Cardiac septum (tissue), 1 donor: Measurements from ENCODE around the gene SMARCA1. TPM values are rescaled to one million over a fixed set of nuclear protein-coding genes. Genes with fewer than 3 reads are reported as not detected.

Source experiments
- DNase-seq: peaks from one replicate; pipeline ENCODE4 v3.0.0-alpha.2; 2020; ENCODE audit warnings: low spot score
- intact Hi-C: fragments of 100-400 bp; cut with DNase I; formaldehyde crosslinking; loops from one replicate; pipeline ENCODE4 v1.14.0; 2022
- total RNA-seq: library from RNA; stranded (reverse); fragmentation: NEBNext Ultra II Directional; extraction: Animal tissue kit (Norgen Biotek cat#: 25700); gene quantifications from one replicate; pipeline ENCODE4 v1.2.1, GENCODE V29; 2021
- donor health status: DM: no; HTN: no; CAD: no.

The SMARCA1 gene
- total RNA-seq, 1 donor from 2014 or later: 26.8 TPM

DNA sequence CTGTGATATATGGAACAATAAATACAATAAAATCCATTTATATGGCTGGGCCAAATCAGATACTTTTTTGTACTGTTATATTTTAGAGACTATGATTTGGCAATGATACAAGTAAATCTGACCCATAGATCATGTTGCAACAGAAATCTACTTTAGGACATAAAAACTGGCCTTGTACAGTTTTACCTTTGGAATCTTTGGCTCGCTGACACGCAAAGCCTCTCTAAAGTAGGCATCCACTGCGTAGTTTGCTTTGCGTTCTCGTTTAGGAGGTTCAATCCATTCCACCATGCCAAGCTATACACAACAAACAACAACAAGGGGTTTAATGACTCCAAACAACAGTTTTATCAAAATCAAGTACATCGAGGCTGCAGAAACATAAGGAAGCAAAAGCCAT lies 42.4 kb downstream of the SMARCA1 start:
- intact Hi-C loops: no loop called here
- no peak for DNase-seq

DNA sequence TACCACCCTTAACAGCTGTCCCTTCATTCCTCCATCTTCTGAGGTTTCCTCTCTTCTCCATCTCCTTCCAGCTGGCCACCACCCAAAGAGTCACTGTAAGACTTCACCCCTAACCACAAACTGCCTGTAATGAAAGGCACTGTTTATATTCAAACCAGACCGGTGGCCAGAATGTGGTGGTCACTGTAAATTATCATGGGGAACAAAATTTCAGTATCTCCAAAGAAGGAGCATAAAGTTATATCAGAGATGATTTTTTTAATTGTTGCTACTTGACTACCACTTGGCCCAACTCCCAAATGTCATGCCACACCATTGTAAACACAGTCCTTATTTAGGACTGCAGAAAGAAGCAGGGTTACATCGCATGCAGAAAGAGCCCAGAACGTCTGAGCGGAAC lies 44.8 kb downstream of the SMARCA1 start:
- intact Hi-C loops: no loop called here

DNA sequence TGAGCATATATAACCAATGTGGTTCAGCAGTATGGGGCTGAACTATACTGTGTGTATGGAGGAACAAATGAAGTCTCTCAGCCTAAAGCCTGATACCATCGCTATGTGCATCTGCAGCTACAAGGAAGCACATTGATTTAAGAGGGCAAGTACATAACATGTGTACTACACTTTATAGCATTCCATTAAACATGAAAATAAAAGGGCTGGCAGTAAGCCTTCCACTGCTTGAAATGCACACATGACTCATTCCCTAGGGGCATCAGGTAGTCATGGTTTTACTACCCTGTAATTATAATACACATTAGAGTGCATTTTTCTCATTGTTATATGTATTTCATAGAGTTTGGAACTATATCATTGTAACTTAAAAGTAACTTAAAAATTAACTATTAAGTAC lies 51.2 kb downstream of the SMARCA1 start:
- intact Hi-C loops: no loop called here
- no peak for DNase-seq

More for the DNA sequence above, 44.8 kb downstream of the SMARCA1 start:
- no peak for DNase-seq

DNA sequence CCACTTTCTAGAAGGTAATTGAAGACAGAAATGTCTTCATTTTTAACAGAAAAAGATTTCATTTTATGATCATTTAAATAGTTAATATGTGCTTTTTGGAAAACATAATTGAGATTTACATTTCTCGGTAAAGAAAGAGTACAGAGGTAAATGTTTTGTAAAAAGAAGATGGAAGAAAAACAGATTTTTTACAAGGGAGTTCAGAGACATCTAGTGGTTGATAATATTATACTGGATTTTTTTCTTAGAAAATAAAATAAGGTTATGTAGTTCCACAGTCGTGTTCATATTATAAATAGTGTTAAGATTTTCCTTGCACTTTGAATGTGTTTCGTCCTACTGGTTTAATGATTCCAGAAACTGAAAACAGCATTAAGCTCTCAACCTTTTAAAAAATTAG lies 60.6 kb downstream of the SMARCA1 start:
- DNase-seq: no peak
- intact Hi-C loops: no loop called here

DNA sequence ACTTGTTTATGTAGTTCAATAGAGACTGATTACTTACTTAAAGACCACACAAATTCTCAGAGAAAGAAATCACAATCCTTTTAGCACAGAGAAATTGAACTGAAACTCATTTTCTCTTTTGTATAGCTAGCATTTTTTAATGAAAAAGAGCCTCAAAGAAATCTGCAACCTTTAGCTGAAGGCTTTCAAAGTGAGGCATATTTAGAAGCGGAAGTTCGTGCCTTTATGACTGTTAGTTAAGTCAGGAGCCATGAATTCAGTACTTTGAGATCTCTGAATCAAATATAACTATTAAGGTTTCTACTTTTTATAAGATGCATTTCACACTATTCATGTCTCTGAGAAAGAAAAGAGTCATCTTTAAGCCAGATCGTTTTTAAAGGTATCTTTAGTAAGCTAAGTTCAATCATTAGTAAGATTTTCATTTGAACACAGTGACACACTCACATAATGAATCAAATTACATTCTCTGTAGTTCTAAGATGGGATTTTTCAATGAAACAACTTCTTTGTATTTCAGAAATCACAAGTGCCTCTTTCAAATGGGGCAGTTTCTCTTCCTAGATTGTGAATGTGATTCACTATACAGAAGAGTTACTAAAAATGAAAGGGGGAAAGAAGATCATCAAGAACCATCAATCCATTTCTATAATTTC lies 61.4 kb downstream of the SMARCA1 start:
- intact Hi-C loops: no loop called here
- DNase-seq: no peak

DNA sequence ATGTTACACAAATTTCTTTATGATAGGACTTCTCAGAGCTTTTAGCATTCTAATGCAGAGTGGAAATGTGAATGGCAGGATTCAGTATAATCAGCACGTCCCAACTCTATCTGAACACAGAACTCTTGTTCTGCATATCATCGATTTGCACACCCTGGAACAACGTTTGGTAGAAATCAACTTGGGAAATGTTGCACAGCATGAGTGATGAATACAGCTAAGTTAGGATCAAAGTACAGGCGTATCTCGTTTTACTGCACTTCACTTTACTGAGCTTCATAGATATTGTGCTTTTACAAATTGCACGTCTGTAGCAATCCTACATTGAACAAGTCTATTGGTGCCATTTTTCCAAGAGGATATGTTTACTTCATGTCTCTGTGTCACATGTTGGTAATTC lies 70.8 kb downstream of the SMARCA1 start:
- intact Hi-C loops: no loop called here
- no peak for DNase-seq

DNA sequence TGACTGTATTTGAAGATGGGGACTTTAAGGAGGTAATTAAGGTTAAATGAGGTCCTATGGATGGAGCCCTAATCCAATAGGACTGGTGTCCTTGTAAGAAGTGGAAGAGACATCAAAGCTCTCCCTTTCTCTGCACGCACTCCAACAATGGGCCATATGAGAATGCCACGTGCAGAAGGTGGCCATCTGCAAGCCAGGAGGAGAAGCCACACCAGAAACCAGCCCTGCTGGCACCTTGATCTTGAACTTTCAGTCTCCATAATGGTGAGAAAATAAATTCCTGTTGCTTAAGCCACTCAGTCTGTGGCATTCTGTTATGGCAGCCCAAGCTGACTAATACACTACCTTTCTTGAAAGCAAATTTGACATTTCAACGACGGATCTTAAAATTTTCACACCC lies 73.2 kb downstream of the SMARCA1 start:
- no peak for DNase-seq
- intact Hi-C loops: no loop called here

DNA sequence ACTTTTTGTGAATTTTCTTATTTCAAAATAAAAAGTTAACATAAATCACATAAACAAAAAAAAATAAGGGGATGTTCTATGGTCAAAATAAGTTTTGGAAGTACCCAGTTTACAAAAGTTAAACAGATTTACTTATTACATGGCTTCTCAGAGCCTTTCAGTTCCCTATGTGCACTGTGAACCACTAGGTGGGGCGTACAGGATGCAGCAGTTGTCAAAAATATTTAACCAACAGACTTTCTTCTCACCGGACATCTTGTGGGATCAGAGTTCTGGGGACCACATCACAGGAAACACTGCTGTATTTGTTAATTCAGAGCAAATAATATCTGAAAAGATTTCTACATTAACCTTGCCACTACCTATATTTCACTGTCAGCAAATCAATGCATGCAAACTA lies 74.1 kb downstream of the SMARCA1 start:
- no peak for DNase-seq
- intact Hi-C loops: no loop called here

DNA sequence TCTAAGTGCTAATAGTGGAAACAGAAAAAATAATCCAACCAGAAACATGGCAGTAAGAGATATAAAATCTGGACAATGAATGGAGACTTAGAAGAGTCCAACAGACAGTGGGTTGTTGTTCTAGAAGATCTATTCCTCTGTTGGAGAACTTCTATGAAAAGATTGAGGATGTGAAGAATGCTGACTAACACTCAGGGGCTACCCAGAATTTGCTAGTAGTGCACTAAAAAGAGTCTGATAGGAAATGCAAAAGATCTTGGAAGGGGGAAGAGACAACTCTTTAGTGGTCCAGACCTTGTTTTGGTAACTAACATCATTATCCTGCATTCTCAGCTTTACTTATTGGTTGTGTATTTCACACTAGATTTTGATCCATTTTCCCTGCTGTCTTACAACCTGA lies 77.9 kb downstream of the SMARCA1 start:
- no peak for DNase-seq
- intact Hi-C loops: no loop called here

DNA sequence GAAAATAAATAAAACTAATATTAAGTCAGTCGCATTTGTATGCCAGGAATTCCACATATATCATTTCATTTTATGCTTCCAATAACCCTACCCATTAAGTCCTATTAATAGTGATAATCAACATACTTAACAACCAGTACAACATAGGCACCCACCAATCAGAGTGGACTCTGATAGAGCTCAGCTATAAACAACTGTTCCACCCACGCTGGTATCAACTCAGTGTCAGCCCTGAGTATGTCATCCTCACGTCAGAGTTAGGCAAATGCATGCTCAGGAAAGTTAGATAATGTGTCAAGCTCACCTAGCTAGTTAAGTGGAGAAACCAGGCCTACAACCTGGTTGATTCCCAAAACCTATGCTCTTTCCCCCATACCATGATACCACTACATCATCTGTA lies 89.3 kb downstream of the SMARCA1 start:
- intact Hi-C loops: no loop called here
- DNase-seq: no peak

DNA sequence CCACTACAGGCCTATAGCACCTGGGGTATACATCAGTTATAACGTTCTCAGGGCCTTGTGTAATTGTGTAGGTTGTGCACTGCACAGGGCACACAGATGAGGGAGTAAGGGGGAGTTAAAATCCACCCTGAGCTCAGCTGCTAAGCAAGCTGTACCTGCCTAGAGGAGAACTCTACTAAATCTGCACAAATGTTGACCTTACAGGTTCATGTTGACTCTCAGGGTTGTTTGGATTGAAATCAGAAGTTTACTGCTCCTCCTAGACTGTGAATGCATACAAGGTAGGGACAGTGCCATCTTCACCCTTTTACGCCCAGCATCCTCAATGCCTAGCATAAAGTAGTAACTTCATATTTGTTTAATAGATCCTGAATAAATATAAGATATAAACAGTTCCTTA lies 89.8 kb downstream of the SMARCA1 start:
- intact Hi-C loops: no loop called here
- no peak for DNase-seq

DNA sequence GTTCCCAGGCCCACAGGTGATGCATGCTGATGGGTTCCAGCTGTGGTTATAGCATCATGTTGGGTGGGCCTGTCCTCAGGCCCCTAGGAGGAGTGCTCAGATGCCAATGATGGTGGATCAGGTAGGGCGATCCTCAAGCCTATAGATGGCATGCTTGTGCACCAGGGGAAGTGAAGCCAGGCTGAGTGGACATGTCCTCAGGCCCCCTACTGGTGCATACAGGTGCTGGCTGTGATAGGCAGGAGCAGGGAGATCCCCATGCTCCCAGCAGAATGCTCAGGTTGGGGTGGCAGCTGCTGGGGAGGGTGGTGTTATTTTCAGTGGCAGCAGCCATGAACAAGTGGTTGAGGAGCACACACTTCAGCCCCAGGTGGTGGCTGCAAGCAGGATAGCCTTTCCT lies 96.0 kb downstream of the SMARCA1 start:
- no peak for DNase-seq
- intact Hi-C loops: no loop called here

DNA sequence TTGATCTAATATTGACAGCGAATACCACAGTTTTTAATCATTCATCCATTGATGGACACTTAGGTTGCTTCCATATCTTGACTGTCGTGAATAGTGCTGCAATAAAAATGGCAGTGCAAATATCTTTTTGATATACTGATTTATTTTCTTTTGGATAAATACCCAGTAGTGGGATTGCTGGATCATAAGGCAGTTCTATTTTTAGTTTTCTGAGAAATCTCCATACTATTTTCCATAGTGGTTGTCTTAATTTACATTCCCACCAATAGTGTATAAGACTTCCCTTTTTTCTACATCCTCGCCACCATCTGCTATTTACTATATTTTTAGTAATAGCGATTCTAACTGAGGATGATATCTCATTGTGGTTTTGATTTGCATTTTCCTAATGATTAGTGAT lies 100.1 kb downstream of the SMARCA1 start:
- intact Hi-C loops: no loop called here
- no peak for DNase-seq

DNA sequence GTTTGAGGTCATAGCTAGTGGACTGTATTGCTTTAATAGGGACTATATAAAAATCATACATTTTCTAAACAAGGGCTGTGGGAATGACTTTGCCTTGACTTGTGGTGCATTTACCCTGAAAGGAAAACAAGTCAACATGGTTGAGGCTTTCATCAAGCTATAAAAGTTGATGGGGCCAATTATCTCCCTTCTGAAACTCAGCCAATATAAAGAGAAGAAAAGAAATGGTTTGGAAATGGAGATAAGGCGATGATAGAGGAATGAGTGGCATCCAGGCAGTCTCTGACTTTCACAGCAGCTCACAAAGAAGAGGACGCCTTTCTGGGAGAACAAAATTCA lies 118.7 kb downstream of the SMARCA1 start:
- no peak for DNase-seq

DNA sequence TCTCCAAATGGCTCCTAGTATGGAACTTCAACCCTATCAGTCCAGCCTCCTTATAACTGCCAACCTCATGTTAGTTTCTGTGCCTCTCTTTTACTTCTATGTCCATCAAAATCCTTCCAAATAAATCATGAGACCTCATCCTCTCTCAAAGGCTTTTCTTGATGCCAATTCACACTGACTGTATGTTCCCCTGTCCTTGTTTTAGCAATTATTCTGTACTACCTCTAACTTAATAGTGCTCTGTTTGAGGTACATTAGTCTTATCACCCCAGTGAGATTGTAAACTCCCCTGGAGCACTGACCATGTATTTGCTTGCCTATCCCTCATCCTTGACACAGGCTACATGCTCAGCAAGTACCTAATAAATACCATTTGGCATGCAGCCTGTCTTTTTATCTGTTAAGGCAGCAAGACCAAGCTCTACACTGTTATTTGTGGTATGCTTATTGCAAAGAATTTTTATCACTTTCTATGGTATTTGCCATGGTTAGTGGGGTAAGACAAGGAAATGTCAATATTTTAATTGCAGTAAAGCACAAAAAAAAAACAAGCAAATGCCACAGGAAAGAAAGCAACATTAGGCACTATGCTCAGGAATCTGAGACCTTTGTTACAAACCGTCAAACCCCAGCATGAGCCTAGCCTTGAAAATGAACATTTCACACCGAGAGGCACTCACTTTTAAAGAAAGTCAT lies 119.2 kb downstream of the SMARCA1 start:
- intact Hi-C loops: no loop called here
- DNase-seq: no peak

More for the DNA sequence above, 118.7 kb downstream of the SMARCA1 start:
- intact Hi-C loops: no loop called here

Other genes starting within 250 kb of the SMARCA1 start
- gene OCRL, start 16.8 kb upstream of the SMARCA1 start, total RNA-seq: 9.0 TPM
- gene APLN, start 131.5 kb upstream of the SMARCA1 start, total RNA-seq: 6.2 TPM
- 0.22 TPM for gene XPNPEP2, start 215.5 kb upstream of the SMARCA1 start, total RNA-seq